Measurements from ENCODE around the gene CDC16. TPM values are rescaled to one million over a fixed set of nuclear protein-coding genes. Genes with fewer than 3 reads are reported as not detected.

CDC16 gene
- total and polyA plus RNA-seq, 2 of the 8 experiments (the other 6 are each of a cell fraction or from before 2014, with no cell fraction given): 42.5 to 83.4 TPM

DNA sequence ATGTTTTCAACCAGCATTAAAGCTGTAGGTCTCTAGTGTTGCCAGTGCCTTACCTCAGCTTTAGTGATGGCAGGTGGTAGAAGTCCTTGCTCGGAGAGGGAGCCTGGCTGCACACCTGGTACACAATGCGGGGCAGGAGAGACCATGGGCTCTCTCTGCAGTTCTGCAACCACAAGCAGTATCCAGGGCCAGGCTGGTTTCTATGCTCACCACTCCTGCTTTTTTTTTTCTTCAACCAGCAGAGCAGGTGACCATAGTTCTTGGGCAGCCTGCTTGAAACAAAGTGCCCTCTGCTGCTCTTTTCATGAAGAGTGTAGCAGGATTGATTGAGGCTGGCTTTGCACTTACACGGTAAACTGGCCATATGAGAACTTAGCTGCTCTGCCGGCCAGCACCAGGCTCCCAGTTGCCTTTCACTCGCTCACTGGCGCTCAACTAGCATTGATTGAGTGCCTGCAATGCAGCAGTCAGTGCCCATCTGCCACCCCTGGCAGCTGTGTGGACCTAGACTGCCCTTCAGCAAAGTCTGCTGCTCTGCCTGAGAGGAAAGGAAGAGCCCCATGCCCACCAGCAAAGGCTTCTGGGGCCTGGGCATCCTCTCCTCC is 75.2 kb downstream of the CDC16 start:
- Histone ChIP-seq H3K23ac (ENCODE audit: insufficient read length) (no peak overlapping the region), H3K4me2 (ENCODE audit: insufficient read depth in 1 of 2, low read depth in 2 of 2, low read length in 2 of 2) (no peak overlapping the region), H3K27ac (ENCODE audit: low read depth, low read length) (no peak overlapping the region), H2AK5ac (ENCODE audit: low read depth, low read length) (no peak overlapping the region), H3K4me3 (ENCODE audit: extremely low read depth in 1 of 4, insufficient read depth in 2 of 4, low read depth in 3 of 4, low read length in 4 of 4) (no peak overlapping the region), H3K4me1 (replicated peaks in 1 of 4; ENCODE audit: control insufficient read depth in 3 of 4, insufficient read depth in 4 of 4, low read length in 3 of 4) (no peaks in the 10 kb centered on the region), H2BK5ac (ENCODE audit: low read depth, low read length) (no peak overlapping the region), H4K20me1 (replicated peaks in 1 of 2; ENCODE audit: control insufficient read depth in 1 of 2, insufficient read depth in 2 of 2, low read length in 2 of 2) (peaks cover 0 to 2% of the 10 kb centered on the region in 2 experiments), H3K56ac (replicated peaks; ENCODE audit: insufficient read length, low read depth, low read length) (no peak overlapping the region), H3K27me3 (replicated peaks in 1 of 4; ENCODE audit: control insufficient read depth in 3 of 4, extremely low read depth in 1 of 4, insufficient read depth in 3 of 4, low read length in 3 of 4) (no peaks in the 10 kb centered on the region), H4K91ac (replicated peaks; ENCODE audit: insufficient read length, low read length) (no peak overlapping the region), H3K79me2 (ENCODE audit: control insufficient read depth in 1 of 2, insufficient read depth in 2 of 2, low read length in 2 of 2) (peaks cover 0 to 4% of the 10 kb centered on the region in 2 experiments; a peak in 3 of 4 replicates), H2BK12ac (ENCODE audit: low read depth, low read length) (no peak overlapping the region), H3K9ac (replicated peaks in 1 of 4; ENCODE audit: extremely low read depth in 1 of 4, low read depth in 3 of 4, low read length in 3 of 4) (no peak overlapping the region), H2AFZ (ENCODE audit: low read length) (no peak overlapping the region), H2BK15ac (ENCODE audit: low read length) (no peak overlapping the region), H3K14ac (ENCODE audit: insufficient read length) (no peak overlapping the region), H4K5ac (ENCODE audit: insufficient read length, low read depth, low read length) (no peak overlapping the region), H2BK20ac (ENCODE audit: low read length) (no peak overlapping the region), H3K18ac (ENCODE audit: extremely low read depth, low read length) (no peak overlapping the region), H3K23me2 (ENCODE audit: low read depth, low read length) (peaks cover 3% of the 10 kb centered on the region; the same call in 1 of the 2 replicates), H4K8ac (ENCODE audit: extremely low read depth, insufficient read depth, low read length) (no peak overlapping the region; the same call in 1 of the 2 replicates), H2BK120ac (replicated peaks; ENCODE audit: low read depth, low read length) (no peak overlapping the region), H3K9me3 (ENCODE audit: insufficient read depth in 2 of 2, low read depth in 1 of 2, low read length in 1 of 2) (no peaks in the 10 kb centered on the region), H3K4ac (replicated peaks; ENCODE audit: insufficient read length, low read depth, low read length) (no peak overlapping the region), H3K36me3 (ENCODE audit: control insufficient read depth in 2 of 4, insufficient read depth in 4 of 4, low read length in 3 of 4) (peaks cover 0 to 11% (median 5%) of the 10 kb centered on the region in 4 experiments; a peak in 4 of 8 replicates), H3K79me1 (ENCODE audit: low read depth, low read length) (no peaks in the 10 kb centered on the region)
- ChIA-PET POLR2A (ENCODE audit: partially characterized antibody) (interaction anchor here (0.9 to 1.8 kb wide), 9 partner anchors 11 to 79 kb away, joined by 3 to 8 read pairs (median 3); no protein-coding TSS in a partner anchor), CTCF (ENCODE audit: partially characterized antibody) (interaction anchor here (1.2 to 2.0 kb wide), 4 partner anchors 10 to 31 kb away, joined by 5 to 6 read pairs (median 5); no protein-coding TSS in a partner anchor)
- WGBS, 2 experiments (ENCODE audit: extremely low coverage in 1 of 2, insufficient coverage in 1 of 2, insufficient read length in 1 of 2, insufficient replicate concordance in 2 of 2, low coverage in 1 of 2, low lambda C conversion rate in 2 of 2, missing lambda C conversion rate in 1 of 2): 88% methylated on average over 6 of the region's 6 CpGs; no CpG with 5 or more reads in 1 of the 2 experiments
- no peak for FAIRE-seq
- DNase-seq (ENCODE audit: low read depth in 1 of 2, low spot score in 2 of 2): peak in 1 of 2 experiments; percentile 44
- no peak for TF ChIP-seq HDAC2 (IDR thresholded peaks at IDR 0.05; ENCODE audit: borderline replicate concordance in 1 of 2, low read depth in 2 of 2, low read length in 2 of 2)
